ENCODE results near the gene PDIA5.

The PDIA5 gene

GRCh38 chr3:123168605-123169004 is 101.8 kb downstream of the PDIA5 start:
- Histone ChIP-seq H3K36me3 (ENCODE audit: insufficient read depth, low read length) (peaks cover 16% of the 10 kb centered on the region), H3K4me1 (ENCODE audit: insufficient read depth, low read length, severe bottlenecking) (no peaks in the 10 kb centered on the region), H3K9me2 (ENCODE audit: low read depth, low read length) (no peaks in the 10 kb centered on the region), H3K27me3 (ENCODE audit: insufficient read depth, low read length) (no peaks in the 10 kb centered on the region), H3K4me2 (ENCODE audit: low read length) (no peak overlapping the region), H3K79me2 (ENCODE audit: insufficient read depth, low read length) (no peaks in the 10 kb centered on the region), H4K20me1 (ENCODE audit: insufficient read depth, low read length) (no peaks in the 10 kb centered on the region), H3K4me3 (ENCODE audit: low read depth, low read length, poor library complexity, severe bottlenecking) (no peak overlapping the region), H3F3A (ENCODE audit: insufficient read depth, low read length) (no peaks in the 10 kb centered on the region), H3K9ac (ENCODE audit: low read length) (no peak overlapping the region), H2AFZ (ENCODE audit: low read length) (no peak overlapping the region), H3K9me3 (ENCODE audit: low read length) (0 out of 2 replicates have a peak, but pooled peaks cover 10% of the 10 kb centered on the region), H3K27ac (ENCODE audit: low read depth, low read length, poor library complexity, severe bottlenecking) (no peak overlapping the region)
- TF ChIP-seq EZH2 (IDR thresholded peaks at IDR 0.05; ENCODE audit: borderline replicate concordance, low read length) = no peak
- no peak for TF ChIP-seq CTCF (IDR thresholded peaks at IDR 0.05; ENCODE audit: low read length)

DNA sequence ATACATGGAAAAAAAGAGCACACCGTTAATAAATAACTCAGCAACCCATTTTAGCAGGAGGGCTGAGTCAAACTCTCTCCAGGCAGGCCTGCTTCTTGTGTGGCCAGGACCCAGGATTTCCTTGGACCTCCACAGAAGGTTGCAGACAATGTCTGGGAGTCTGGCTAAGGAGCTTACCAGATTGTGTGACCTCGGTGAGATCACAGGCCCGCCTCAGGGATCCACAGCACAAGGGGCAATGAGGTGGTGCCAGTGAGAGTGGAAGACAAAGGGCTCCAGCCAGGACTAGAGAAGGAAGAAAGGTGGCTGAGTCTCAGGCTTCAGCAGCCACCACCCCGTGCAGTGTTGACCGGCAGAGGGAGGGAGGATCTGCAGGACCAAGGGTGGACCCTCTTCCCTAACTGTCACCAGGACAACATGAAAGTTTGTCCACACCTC is 102.7 kb downstream of the PDIA5 start:
- Histone ChIP-seq H3K4me1 (ENCODE audit: insufficient read depth, low read length, severe bottlenecking) (no peaks in the 10 kb centered on the region), H3K27me3 (ENCODE audit: insufficient read depth, low read length) (no peaks in the 10 kb centered on the region), H3K9me2 (ENCODE audit: low read depth, low read length) (no peaks in the 10 kb centered on the region), H3K4me3 (ENCODE audit: low read depth, low read length, poor library complexity, severe bottlenecking) (no peak overlapping the region), H3K79me2 (ENCODE audit: insufficient read depth, low read length) (no peaks in the 10 kb centered on the region), H4K20me1 (ENCODE audit: insufficient read depth, low read length) (no peaks in the 10 kb centered on the region), H3F3A (ENCODE audit: insufficient read depth, low read length) (no peaks in the 10 kb centered on the region), H3K9ac (ENCODE audit: low read length) (no peak overlapping the region), H2AFZ (ENCODE audit: low read length) (no peak overlapping the region), H3K36me3 (ENCODE audit: insufficient read depth, low read length) (peaks cover 10% of the 10 kb centered on the region), H3K9me3 (ENCODE audit: low read length) (0 out of 2 replicates have a peak, but pooled peaks cover 10% of the 10 kb centered on the region), H3K27ac (ENCODE audit: low read depth, low read length, poor library complexity, severe bottlenecking) (no peak overlapping the region), H3K4me2 (ENCODE audit: low read length) (no peak overlapping the region)
- TF ChIP-seq EZH2 (IDR thresholded peaks at IDR 0.05; ENCODE audit: borderline replicate concordance, low read length) (no peak), CTCF (IDR thresholded peaks at IDR 0.05; ENCODE audit: low read length) (no peak)

GRCh38 chr3:123169930-123170329 is 103.1 kb downstream of the PDIA5 start:
- Histone ChIP-seq H3K9me2 (ENCODE audit: low read depth, low read length) (no peaks in the 10 kb centered on the region), H2AFZ (ENCODE audit: low read length) (no peak overlapping the region), H3K4me1 (ENCODE audit: insufficient read depth, low read length, severe bottlenecking) (no peaks in the 10 kb centered on the region), H3K27ac (ENCODE audit: low read depth, low read length, poor library complexity, severe bottlenecking) (no peak overlapping the region), H3F3A (ENCODE audit: insufficient read depth, low read length) (no peaks in the 10 kb centered on the region), H3K9ac (ENCODE audit: low read length) (no peak overlapping the region), H4K20me1 (ENCODE audit: insufficient read depth, low read length) (no peaks in the 10 kb centered on the region), H3K4me2 (ENCODE audit: low read length) (no peak overlapping the region), H3K27me3 (ENCODE audit: insufficient read depth, low read length) (no peaks in the 10 kb centered on the region), H3K36me3 (ENCODE audit: insufficient read depth, low read length) (peaks cover 6% of the 10 kb centered on the region), H3K4me3 (ENCODE audit: low read depth, low read length, poor library complexity, severe bottlenecking) (no peak overlapping the region), H3K79me2 (ENCODE audit: insufficient read depth, low read length) (no peaks in the 10 kb centered on the region), H3K9me3 (ENCODE audit: low read length) (0 out of 2 replicates have a peak, but pooled peaks cover 7% of the 10 kb centered on the region)
- TF ChIP-seq EZH2 (IDR thresholded peaks at IDR 0.05; ENCODE audit: borderline replicate concordance, low read length) (no peak), CTCF (IDR thresholded peaks at IDR 0.05; ENCODE audit: low read length) (no peak)
